Gastrocnemius medialis (tissue), 4 donors: ENCODE data around the gene PNMA6A. TPM values are rescaled to one million over a fixed set of nuclear protein-coding genes. Genes with fewer than 3 reads are reported as not detected.
"Not testable (repeated sequence)": the region's sequence is repeated elsewhere in the genome, so short reads cannot be mapped to it uniquely, and the experiment has no call there.

Source experiments
- ATAC-seq, 2 donors: fragments of 150-250 bp; one replicate each; pipeline ENCODE4 v1.9.1; 2016
- DNase-seq, 2 donors: peaks; one replicate each; pipeline ENCODE4 v3.0.0-alpha.2; 2019
- H3K27ac ChIP-seq, 4 donors: fragments of 200-600 bp; sonication (generic); 1 replicate in 1 of 4; 2 replicates in 3 of 4; pipeline ENCODE4 v1.5.1; 2016 to 2018; ENCODE audit warnings: mild to moderate bottlenecking in 2 of 4, moderate library complexity in 1 of 4
- H3K27me3 ChIP-seq, 3 donors: fragments of 200-600 bp; sonication (generic) in 2 of 3; 1 replicate in 1 of 3; 2 replicates in 2 of 3; pipeline versions ENCODE4 v1.5.1 to v1.6.0; 2016 to 2019; ENCODE audit warnings: mild to moderate bottlenecking in 1 of 3, moderate library complexity in 1 of 3
- H3K36me3 ChIP-seq, 2 donors: fragments of 200-600 bp; sonication (generic) in 1 of 2; one replicate each; pipeline ENCODE4 v1.5.1; 2017 to 2018
- H3K4me1 ChIP-seq, 2 donors: fragments of 200-600 bp; sonication (generic) in 1 of 2; one replicate each; pipeline ENCODE4 v1.5.1; 2016 to 2017; ENCODE audit warnings: mild to moderate bottlenecking in 2 of 2
- H3K4me3 ChIP-seq, 4 donors: fragments of 200-600 bp; sonication (generic) in 3 of 4; 1 replicate in 1 of 4; 2 replicates in 3 of 4; pipeline ENCODE4 v1.5.1; 2016 to 2019; ENCODE audit warnings: mild to moderate bottlenecking in 2 of 4
- H3K9me3 ChIP-seq, 3 donors: fragments of 200-600 bp; sonication (generic) in 2 of 3; 1 replicate in 1 of 3; 2 replicates in 2 of 3; pipeline ENCODE4 v1.5.1; 2016 to 2019
- CTCF ChIP-seq, 5 experiments: fragments of 450-650 bp in 3 of 5; fragments of 200-600 bp in 2 of 5; sonication (generic) in 2 of 5; IDR thresholded peaks in 4 of 5; conservative IDR thresholded peaks in 1 of 5; 1 replicate in 4 of 5; 2 replicates in 1 of 5; pipeline ENCODE4 v1.5.1; 2016 to 2019; ENCODE audit warnings: antibody characterized with exemption in 5 of 5, mild to moderate bottlenecking in 3 of 5, moderate library complexity in 3 of 5
- POLR2A ChIP-seq, 2 donors: fragments of 450-650 bp; IDR thresholded peaks; one replicate each; pipeline ENCODE4 v1.6.1; 2017; ENCODE audit warnings: antibody characterized with exemption in 2 of 2, mild to moderate bottlenecking in 2 of 2, moderate library complexity in 2 of 2
- in situ Hi-C, 4 donors: fragments of 200-750 bp; cut with MboI; loops; one replicate each; pipeline versions ENCODE4 v1.15.0 to v1.8.0; 2017; ENCODE audit warnings: low sequenced_read_pairs in 4 of 4
- intact Hi-C: fragments of 100-400 bp; cut with DNase I; formaldehyde crosslinking; loops from one replicate; pipeline ENCODE4 v1.15.1; 2023; ENCODE audit warnings: low total_unique reads
- total RNA-seq, 4 donors: library from RNA; depleted of rRNA; stranded (reverse); fragments of >200 nt; gene quantifications; one replicate each; pipeline versions ENCODE4 v1.1.0 to v1.2.3, GENCODE V29; 2016

PNMA6A gene
- total RNA-seq, 4 donors from 2014 or later: 0.36 to 0.44 TPM; not detected in 2

- ATAC-seq (no peak), DNase-seq (no peak)
- Histone ChIP-seq H3K27ac (no peak overlapping the region), H3K36me3 (no peaks in the 10 kb centered on the region), H3K4me3 (no peak overlapping the region), H3K4me1 (no peaks in the 10 kb centered on the region), H3K27me3 (no peaks in the 10 kb centered on the region), H3K9me3 (no peaks in the 10 kb centered on the region)
- intact Hi-C loops (no loop called here), in situ Hi-C loops (no loop called here)
- TF ChIP-seq CTCF (IDR thresholded peaks at IDR 0.05 in 4 of 5, conservative IDR thresholded peaks at IDR 0.05 in 1 of 5): no peak
- TF ChIP-seq POLR2A (IDR thresholded peaks at IDR 0.05): no peak
Measured at GRCh38 chrX:153063315-153063714, 8.9 kb upstream of the PNMA6A start.

- no peaks in the 10 kb centered on the region for H3K27me3 ChIP-seq
- TF ChIP-seq POLR2A (IDR thresholded peaks at IDR 0.05) (no peak), CTCF (IDR thresholded peaks at IDR 0.05 in 4 of 5, conservative IDR thresholded peaks at IDR 0.05 in 1 of 5) (no peak)
- in situ Hi-C loops: no loop called here
- no peaks in the 10 kb centered on the region for H3K9me3 ChIP-seq
- ATAC-seq: no peak
- intact Hi-C loops: no loop called here
- no peak for DNase-seq
- no peak overlapping the region for H3K27ac ChIP-seq
- H3K36me3 ChIP-seq: no peaks in the 10 kb centered on the region
- no peaks in the 10 kb centered on the region for H3K4me1 ChIP-seq
- no peak overlapping the region for H3K4me3 ChIP-seq
Measured at GRCh38 chrX:153064061-153064460, 8.2 kb upstream of the PNMA6A start.

GRCh38 chrX:153065389-153065788 is 6.9 kb upstream of the PNMA6A start:
- ATAC-seq (no peak), DNase-seq (no peak)
- Histone ChIP-seq H3K9me3 (no peaks in the 10 kb centered on the region), H3K4me3 (no peak overlapping the region), H3K36me3 (no peaks in the 10 kb centered on the region), H3K27me3 (no peaks in the 10 kb centered on the region), H3K27ac (no peak overlapping the region), H3K4me1 (no peaks in the 10 kb centered on the region)
- intact Hi-C loops (no loop called here), in situ Hi-C loops (no loop called here)
- TF ChIP-seq POLR2A (IDR thresholded peaks at IDR 0.05) (no peak), CTCF (IDR thresholded peaks at IDR 0.05 in 4 of 5, conservative IDR thresholded peaks at IDR 0.05 in 1 of 5) (no peak)

GRCh38 chrX:153066402-153066801 is 5.9 kb upstream of the PNMA6A start:
- H3K27ac ChIP-seq, DNase-seq, in situ Hi-C loops, H3K9me3 ChIP-seq, H3K36me3 ChIP-seq, H3K27me3 ChIP-seq, H3K4me1 ChIP-seq, intact Hi-C loops, H3K4me3 ChIP-seq, ATAC-seq: not testable (repeated sequence)

- H3K4me3 ChIP-seq, ATAC-seq, intact Hi-C loops, in situ Hi-C loops, H3K27me3 ChIP-seq, H3K36me3 ChIP-seq, H3K9me3 ChIP-seq, H3K4me1 ChIP-seq, DNase-seq, H3K27ac ChIP-seq: not testable (repeated sequence)
Measured at GRCh38 chrX:153073331-153073730, 1.1 kb downstream of the PNMA6A start.

- H3K27ac ChIP-seq: no peak overlapping the region
- in situ Hi-C loops (no loop called here), intact Hi-C loops (no loop called here)
- no peaks in the 10 kb centered on the region for H3K36me3 ChIP-seq
- no peaks in the 10 kb centered on the region for H3K27me3 ChIP-seq
- no peak for TF ChIP-seq POLR2A (IDR thresholded peaks at IDR 0.05)
- no peak for TF ChIP-seq CTCF (IDR thresholded peaks at IDR 0.05 in 4 of 5, conservative IDR thresholded peaks at IDR 0.05 in 1 of 5)
- no peaks in the 10 kb centered on the region for H3K4me1 ChIP-seq
- no peak overlapping the region for H3K4me3 ChIP-seq
- ATAC-seq: no peak
- no peaks in the 10 kb centered on the region for H3K9me3 ChIP-seq
- no peak for DNase-seq
Measured at GRCh38 chrX:153074262-153074899, 2.1 kb downstream of the PNMA6A start.
